Activated T-helper 2 cell treated with anti-CD3 and anti-CD28 coated beads, Interferon-gamma antibody, Interleukin-2, Interleukin-4, amounts not matched to agents 10 μg/mL and 5 μg/mL and 100 μg/mL, durations not matched to agents 14 hours and 24 hours and 36 hours (primary cell): ENCODE measurements around the gene PYDC2. TPM values are rescaled to one million over a fixed set of nuclear protein-coding genes. Genes with fewer than 3 reads are reported as not detected.

Experiments used
- DNase-seq: peaks from one replicate; pipeline ENCODE4 v3.0.0; 2021; ENCODE audit warnings: low spot score
- H3K27ac Mint-ChIP-seq: one replicate; pipeline ENCODE4 v1.8.0; 2021; ENCODE audit warnings: mixed read lengths
- H3K27me3 Mint-ChIP-seq: one replicate; pipeline ENCODE4 v1.8.0; 2021; ENCODE audit warnings: low read depth, mixed read lengths
- H3K36me3 Mint-ChIP-seq: one replicate; pipeline ENCODE4 v1.8.0; 2021; ENCODE audit warnings: low read depth, mixed read lengths
- H3K4me1 Mint-ChIP-seq: one replicate; pipeline ENCODE4 v1.8.0; 2021; ENCODE audit warnings: low read depth, mixed read lengths
- H3K4me3 Mint-ChIP-seq: one replicate; pipeline ENCODE4 v1.8.0; 2021; ENCODE audit warnings: low read depth, mild to moderate bottlenecking, moderate library complexity, mixed read lengths
- H3K9me3 Mint-ChIP-seq: one replicate; pipeline ENCODE4 v1.8.0; 2021; ENCODE audit warnings: mixed read lengths
- intact Hi-C: fragments of 100-400 bp; cut with micrococcal nuclease; formaldehyde crosslinking; loops from one replicate; pipeline ENCODE4 v1.15.1; 2023
- total RNA-seq: library from RNA; stranded (reverse); gene quantifications from 2 replicates; pipeline ENCODE4 v1.2.3, GENCODE V29; 2022

Gene PYDC2
- total RNA-seq: not detected in 2 replicates

DNA sequence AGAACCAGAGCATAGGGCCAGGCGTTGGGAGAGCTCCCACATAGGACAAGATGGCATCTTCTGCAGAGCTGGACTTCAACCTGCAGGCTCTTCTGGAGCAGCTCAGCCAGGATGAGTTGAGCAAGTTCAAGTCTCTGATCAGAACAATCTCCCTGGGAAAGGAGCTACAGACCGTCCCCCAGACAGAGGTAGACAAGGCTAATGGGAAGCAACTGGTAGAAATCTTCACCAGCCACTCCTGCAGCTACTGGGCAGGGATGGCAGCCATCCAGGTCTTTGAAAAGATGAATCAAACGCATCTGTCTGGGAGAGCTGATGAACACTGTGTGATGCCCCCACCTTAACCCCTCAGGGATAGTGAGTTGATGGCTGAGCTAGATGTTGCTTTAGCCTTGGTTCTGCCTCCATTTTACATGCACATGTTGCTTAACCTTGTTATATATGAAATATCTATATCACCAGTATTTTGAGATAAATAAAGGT, at the start of gene PYDC2:
PYDC2 (plus strand) TSS at position 51 of the 483 bp plus-strand sequence; CDS start at position 51, 0 bp downstream.
- intact Hi-C loops: no loop called here
- H3K4me3 Mint-ChIP-seq: no peak within 1 kb of the TSS
- no peaks in the 10 kb centered on the region for H3K4me1 Mint-ChIP-seq
- no peaks in the 10 kb centered on the region for H3K36me3 Mint-ChIP-seq
- DNase-seq: no peak
- no peak within 1 kb of the TSS for H3K27ac Mint-ChIP-seq
- no peaks in the 10 kb centered on the region for H3K9me3 Mint-ChIP-seq
- no peaks in the 10 kb centered on the region for H3K27me3 Mint-ChIP-seq

DNA sequence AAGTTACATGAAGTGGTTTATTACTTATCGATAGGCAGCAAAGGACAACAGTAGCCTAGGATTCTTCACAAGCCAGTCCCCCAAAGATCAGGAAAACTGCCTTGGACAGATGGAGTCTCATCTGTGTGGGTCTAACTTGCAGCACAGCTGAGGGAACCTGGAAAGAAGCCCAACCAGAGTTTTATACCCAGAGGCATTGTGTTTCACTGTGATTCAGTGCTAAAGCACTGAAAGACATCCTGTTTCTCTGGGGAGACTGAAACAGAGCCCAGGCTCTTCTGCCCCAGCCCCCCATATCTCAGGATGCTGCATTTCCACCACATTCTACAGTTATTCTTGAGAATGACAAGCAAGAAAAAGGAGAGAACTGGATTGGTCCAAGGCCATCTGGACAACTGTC, 48.2 kb upstream of the PYDC2 start:
- intact Hi-C loops: no loop called here
- Mint-ChIP-seq H3K9me3 (peaks cover 9% of the 10 kb centered on the region), H3K4me3 (no peak overlapping the region), H3K27me3 (no peaks in the 10 kb centered on the region), H3K27ac (no peak overlapping the region), H3K4me1 (no peaks in the 10 kb centered on the region), H3K36me3 (no peaks in the 10 kb centered on the region)
- DNase-seq: no peak

DNA sequence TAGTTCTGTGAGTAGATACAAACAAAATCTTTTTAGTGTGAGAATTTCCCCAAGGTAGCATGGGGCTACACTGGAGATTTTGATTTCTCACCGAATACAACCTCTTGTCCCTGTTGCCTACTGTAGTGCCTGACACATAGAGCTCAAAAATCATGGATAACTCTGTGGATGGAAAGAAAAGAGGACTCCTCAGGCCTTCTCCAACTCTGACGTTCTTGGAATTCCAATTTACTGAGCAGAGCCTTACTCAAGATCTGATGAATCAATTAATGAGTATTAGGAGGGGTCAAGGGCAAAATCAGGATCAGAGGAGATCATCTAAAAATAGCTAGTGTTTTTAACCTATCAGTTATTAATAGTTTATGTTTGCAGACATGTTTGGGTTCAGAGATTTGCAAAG, 46.7 kb upstream of the PYDC2 start:
- H3K4me3 Mint-ChIP-seq: no peak overlapping the region
- intact Hi-C loops: no loop called here

DNA sequence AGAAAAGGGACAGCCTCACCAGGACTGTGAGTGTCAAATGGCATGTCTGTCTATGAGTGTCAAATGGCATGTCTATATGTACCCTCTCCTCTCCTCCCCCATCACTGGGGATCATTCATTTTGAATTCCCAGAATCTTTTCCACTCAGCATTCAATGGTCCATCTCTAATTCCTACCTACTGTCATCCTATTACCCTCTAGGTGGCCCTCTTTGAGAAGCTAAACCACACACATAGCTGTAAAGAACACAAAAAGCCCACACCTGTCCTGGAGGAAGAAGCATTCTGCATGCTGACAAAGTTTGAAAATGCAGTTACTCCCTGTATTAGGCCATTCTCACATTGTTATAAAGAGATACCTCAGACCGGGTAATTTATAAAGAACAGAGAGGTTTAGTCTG, 46.2 kb upstream of the PYDC2 start:
- Mint-ChIP-seq H3K27me3 (no peaks in the 10 kb centered on the region), H3K27ac (no peak overlapping the region), H3K4me1 (no peaks in the 10 kb centered on the region), H3K36me3 (no peaks in the 10 kb centered on the region), H3K9me3 (peaks cover 7% of the 10 kb centered on the region), H3K4me3 (no peak overlapping the region)
- intact Hi-C loops: no loop called here
- DNase-seq: no peak

More for the DNA sequence above, 46.7 kb upstream of the PYDC2 start:
- Mint-ChIP-seq H3K36me3 (no peaks in the 10 kb centered on the region), H3K4me1 (no peaks in the 10 kb centered on the region), H3K9me3 (peaks cover 9% of the 10 kb centered on the region), H3K27ac (no peak overlapping the region), H3K27me3 (no peaks in the 10 kb centered on the region)
- no peak for DNase-seq

GRCh38 chr3:191415566-191415965, 45.4 kb upstream of the PYDC2 start:
- intact Hi-C loops: no loop called here
- no peak for DNase-seq
- Mint-ChIP-seq H3K27me3 (no peaks in the 10 kb centered on the region), H3K9me3 (peaks cover 3% of the 10 kb centered on the region), H3K4me3 (no peak overlapping the region), H3K36me3 (no peaks in the 10 kb centered on the region), H3K27ac (no peak overlapping the region), H3K4me1 (no peaks in the 10 kb centered on the region)

- no peaks in the 10 kb centered on the region for H3K9me3 Mint-ChIP-seq
- intact Hi-C loops: no loop called here
- H3K27me3 Mint-ChIP-seq: no peaks in the 10 kb centered on the region
- no peaks in the 10 kb centered on the region for H3K4me1 Mint-ChIP-seq
- H3K27ac Mint-ChIP-seq: no peak overlapping the region
- no peak for DNase-seq
- no peak overlapping the region for H3K4me3 Mint-ChIP-seq
- no peaks in the 10 kb centered on the region for H3K36me3 Mint-ChIP-seq
Observed at GRCh38 chr3:191417457-191417729, 43.6 kb upstream of the PYDC2 start.

DNA sequence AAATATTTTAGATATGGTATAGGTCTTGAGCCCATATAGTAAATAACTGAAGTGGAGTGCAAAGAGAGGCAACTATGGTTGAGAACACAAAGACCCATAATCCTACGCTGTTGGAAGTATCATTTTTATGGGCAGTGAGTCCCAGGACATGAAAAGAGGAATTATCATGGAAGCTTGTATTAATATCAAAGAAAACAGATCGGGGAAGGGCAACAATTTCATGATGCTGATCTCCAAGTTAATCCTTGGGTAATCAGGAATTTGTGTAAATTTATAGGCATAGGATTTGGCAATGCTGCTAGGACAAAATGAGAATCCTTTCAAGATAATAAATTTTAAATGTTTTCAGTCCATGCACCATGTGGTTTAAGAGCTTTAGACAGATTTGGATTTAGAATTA, 40.2 kb upstream of the PYDC2 start:
- Mint-ChIP-seq H3K27me3 (no peaks in the 10 kb centered on the region), H3K4me1 (no peaks in the 10 kb centered on the region), H3K9me3 (no peaks in the 10 kb centered on the region), H3K4me3 (no peak overlapping the region), H3K36me3 (no peaks in the 10 kb centered on the region), H3K27ac (no peak overlapping the region)
- no peak for DNase-seq
- intact Hi-C loops: no loop called here

- no peak for DNase-seq
- Mint-ChIP-seq H3K9me3 (no peaks in the 10 kb centered on the region), H3K4me1 (no peaks in the 10 kb centered on the region), H3K27me3 (no peaks in the 10 kb centered on the region), H3K36me3 (no peaks in the 10 kb centered on the region), H3K27ac (no peak overlapping the region), H3K4me3 (no peak overlapping the region)
- intact Hi-C loops: no loop called here
Observed at GRCh38 chr3:191424881-191425280, 36.1 kb upstream of the PYDC2 start.

DNA sequence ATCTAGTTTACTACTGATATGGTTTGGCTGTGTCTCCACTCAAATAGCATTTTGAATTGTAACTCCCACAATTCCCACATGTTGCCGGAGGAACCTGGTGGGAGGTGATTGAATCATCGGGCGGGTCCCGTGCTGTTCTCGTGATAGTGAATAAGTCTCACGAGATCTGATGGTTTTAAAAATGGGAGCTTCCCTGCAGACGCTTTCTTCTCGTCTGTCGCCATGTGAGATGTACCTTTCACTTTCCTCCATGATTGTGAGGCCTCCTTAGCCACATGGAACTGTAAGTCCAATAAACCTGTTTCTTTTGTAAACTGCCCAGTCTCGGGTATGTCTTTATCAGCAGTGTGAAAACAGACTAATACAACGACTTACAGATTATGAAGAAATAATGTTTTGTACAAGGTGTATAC, 35.6 kb upstream of the PYDC2 start:
- no peak overlapping the region for H3K4me3 Mint-ChIP-seq
- no peak for DNase-seq
- no peaks in the 10 kb centered on the region for H3K27me3 Mint-ChIP-seq
- no peaks in the 10 kb centered on the region for H3K4me1 Mint-ChIP-seq
- H3K36me3 Mint-ChIP-seq: no peaks in the 10 kb centered on the region
- intact Hi-C loops: no loop called here
- no peaks in the 10 kb centered on the region for H3K9me3 Mint-ChIP-seq
- no peak overlapping the region for H3K27ac Mint-ChIP-seq

GRCh38 chr3:191426311-191426710, 34.7 kb upstream of the PYDC2 start:
- no peak overlapping the region for H3K27ac Mint-ChIP-seq
- H3K9me3 Mint-ChIP-seq: no peaks in the 10 kb centered on the region
- intact Hi-C loops: no loop called here
- no peaks in the 10 kb centered on the region for H3K36me3 Mint-ChIP-seq
- H3K27me3 Mint-ChIP-seq: no peaks in the 10 kb centered on the region
- H3K4me3 Mint-ChIP-seq: no peak overlapping the region
- H3K4me1 Mint-ChIP-seq: no peaks in the 10 kb centered on the region
- no peak for DNase-seq

GRCh38 chr3:191428177-191428576, 32.8 kb upstream of the PYDC2 start:
- H3K36me3 Mint-ChIP-seq: no peaks in the 10 kb centered on the region
- H3K9me3 Mint-ChIP-seq: no peaks in the 10 kb centered on the region
- H3K27ac Mint-ChIP-seq: no peak overlapping the region
- no peak overlapping the region for H3K4me3 Mint-ChIP-seq
- intact Hi-C loops: no loop called here
- H3K4me1 Mint-ChIP-seq: no peaks in the 10 kb centered on the region
- DNase-seq: no peak
- H3K27me3 Mint-ChIP-seq: no peaks in the 10 kb centered on the region

- DNase-seq: no peak
- Mint-ChIP-seq H3K4me1 (no peaks in the 10 kb centered on the region), H3K4me3 (no peak overlapping the region), H3K36me3 (no peaks in the 10 kb centered on the region), H3K27me3 (no peaks in the 10 kb centered on the region), H3K27ac (no peak overlapping the region), H3K9me3 (no peaks in the 10 kb centered on the region)
- intact Hi-C loops: no loop called here
Observed at GRCh38 chr3:191430103-191430502, 30.9 kb upstream of the PYDC2 start.

- H3K4me3 Mint-ChIP-seq: no peak overlapping the region
- H3K27ac Mint-ChIP-seq: no peak overlapping the region
- H3K9me3 Mint-ChIP-seq: no peaks in the 10 kb centered on the region
- H3K27me3 Mint-ChIP-seq: no peaks in the 10 kb centered on the region
- intact Hi-C loops: no loop called here
- no peaks in the 10 kb centered on the region for H3K4me1 Mint-ChIP-seq
- no peak for DNase-seq
- no peaks in the 10 kb centered on the region for H3K36me3 Mint-ChIP-seq
Observed at GRCh38 chr3:191431160-191431822, 29.7 kb upstream of the PYDC2 start.

GRCh38 chr3:191432162-191432561, 28.8 kb upstream of the PYDC2 start:
- no peaks in the 10 kb centered on the region for H3K4me1 Mint-ChIP-seq
- no peak overlapping the region for H3K27ac Mint-ChIP-seq
- H3K9me3 Mint-ChIP-seq: no peaks in the 10 kb centered on the region
- no peaks in the 10 kb centered on the region for H3K27me3 Mint-ChIP-seq
- no peaks in the 10 kb centered on the region for H3K36me3 Mint-ChIP-seq
- DNase-seq: no peak
- intact Hi-C loops: no loop called here
- no peak overlapping the region for H3K4me3 Mint-ChIP-seq
